ENCODE data around the gene PPARD.

- TF ChIP-seq CTCF (IDR thresholded peaks at IDR 0.05), result no peak
- TF ChIP-seq POLR2A (IDR thresholded peaks at IDR 0.05), result no peak
Measured at GRCh38 chr6:35417979-35418661, 75.8 kb downstream of the PPARD start.
